Colonic mucosa (tissue), 4 donors: ENCODE measurements around the gene GALNT9. TPM values are rescaled to one million over a fixed set of nuclear protein-coding genes. Genes with fewer than 3 reads are reported as not detected.

Experiments used
- DNase-seq: peaks from one replicate; pipeline ENCODE4 v3.0.0-alpha.2; 2020
- H3K27ac ChIP-seq: fragments of 200-600 bp; one replicate; pipeline ENCODE4 v1.8.0; 2021
- H3K27me3 ChIP-seq: fragments of 200-600 bp; one replicate; pipeline ENCODE4 v1.8.0; 2021
- H3K36me3 ChIP-seq: fragments of 200-600 bp; one replicate; pipeline ENCODE4 v1.8.0; 2021
- H3K4me1 ChIP-seq: fragments of 200-600 bp; one replicate; pipeline ENCODE4 v1.8.0; 2021; ENCODE audit warnings: mild to moderate bottlenecking
- H3K4me3 ChIP-seq: fragments of 200-600 bp; one replicate; pipeline ENCODE4 v1.8.0; 2021
- H3K9ac ChIP-seq, 2 donors: one replicate each; pipeline ENCODE4 v1.7.0; 2013; ENCODE audit warnings: control low read depth in 2 of 2, low read depth in 2 of 2, low read length in 2 of 2
- H3K9me3 ChIP-seq: fragments of 200-600 bp; one replicate; pipeline ENCODE4 v1.8.0; 2021
- intact Hi-C: fragments of 100-400 bp; cut with DNase I; formaldehyde crosslinking; loops from one replicate; pipeline ENCODE4 v1.14.1; 2022
- total RNA-seq, 2 donors: library from RNA; stranded (reverse); fragmentation: NEBNext Ultra II Directional in 1 of 2; extraction: Animal tissue kit (Norgen Biotek cat#: 25700) in 1 of 2; gene quantifications; one replicate each; pipeline ENCODE4 v1.2.1, GENCODE V29; 2021
- TF ChIP-seq, protein P1 (sequence below): fragments of 200-600 bp; IDR thresholded peaks from one replicate; pipeline ENCODE4 v1.8.0; 2022; ENCODE audit warnings: antibody characterized with exemption, mild to moderate bottlenecking
- donor health status: healthy.
- donor health status: DM: no; HTN: no; CAD: no.
- donor health status: DM: no; HTN: no; CAD: no.

The GALNT9 gene
- total RNA-seq, 2 donors from 2014 or later: 0.45 TPM; not detected in 1

DNA sequence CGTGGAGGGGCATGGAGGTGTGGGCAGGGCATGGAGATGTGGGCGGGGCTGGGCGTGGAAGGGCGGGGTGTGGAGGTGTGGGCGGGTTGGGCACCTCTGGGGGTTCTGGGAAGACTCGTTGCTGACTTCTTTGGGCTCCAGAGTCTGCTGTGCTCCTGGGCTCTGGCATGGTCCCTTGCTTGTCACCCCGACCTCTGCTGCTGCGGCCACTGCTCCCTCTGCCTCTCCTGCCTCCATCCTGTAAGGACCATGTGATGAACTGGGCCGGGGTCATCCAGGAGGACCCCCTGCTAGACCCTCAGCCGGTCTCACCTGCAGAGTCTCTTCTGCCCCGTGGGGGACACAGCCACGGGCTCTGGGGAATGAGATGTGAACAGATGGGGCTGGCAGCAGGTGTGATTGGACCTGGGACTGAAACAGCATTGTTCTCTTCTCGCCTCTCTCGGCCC lies 169.8 kb downstream of the GALNT9 start:
- Histone ChIP-seq H3K9ac (no peak overlapping the region), H3K36me3 (no peaks in the 10 kb centered on the region), H3K4me3 (no peak overlapping the region), H3K27me3 (no peaks in the 10 kb centered on the region), H3K4me1 (no peaks in the 10 kb centered on the region), H3K9me3 (no peaks in the 10 kb centered on the region), H3K27ac (no peak overlapping the region)
- DNase-seq: no peak
- TF ChIP-seq, protein P1, sequence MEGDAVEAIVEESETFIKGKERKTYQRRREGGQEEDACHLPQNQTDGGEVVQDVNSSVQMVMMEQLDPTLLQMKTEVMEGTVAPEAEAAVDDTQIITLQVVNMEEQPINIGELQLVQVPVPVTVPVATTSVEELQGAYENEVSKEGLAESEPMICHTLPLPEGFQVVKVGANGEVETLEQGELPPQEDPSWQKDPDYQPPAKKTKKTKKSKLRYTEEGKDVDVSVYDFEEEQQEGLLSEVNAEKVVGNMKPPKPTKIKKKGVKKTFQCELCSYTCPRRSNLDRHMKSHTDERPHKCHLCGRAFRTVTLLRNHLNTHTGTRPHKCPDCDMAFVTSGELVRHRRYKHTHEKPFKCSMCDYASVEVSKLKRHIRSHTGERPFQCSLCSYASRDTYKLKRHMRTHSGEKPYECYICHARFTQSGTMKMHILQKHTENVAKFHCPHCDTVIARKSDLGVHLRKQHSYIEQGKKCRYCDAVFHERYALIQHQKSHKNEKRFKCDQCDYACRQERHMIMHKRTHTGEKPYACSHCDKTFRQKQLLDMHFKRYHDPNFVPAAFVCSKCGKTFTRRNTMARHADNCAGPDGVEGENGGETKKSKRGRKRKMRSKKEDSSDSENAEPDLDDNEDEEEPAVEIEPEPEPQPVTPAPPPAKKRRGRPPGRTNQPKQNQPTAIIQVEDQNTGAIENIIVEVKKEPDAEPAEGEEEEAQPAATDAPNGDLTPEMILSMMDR: no peak
- intact Hi-C loops: loop anchor here (10.0 kb wide), 1 partner anchor 455 kb away; the partner anchor contains the start of genes LRCOL1 and P2RX2

DNA sequence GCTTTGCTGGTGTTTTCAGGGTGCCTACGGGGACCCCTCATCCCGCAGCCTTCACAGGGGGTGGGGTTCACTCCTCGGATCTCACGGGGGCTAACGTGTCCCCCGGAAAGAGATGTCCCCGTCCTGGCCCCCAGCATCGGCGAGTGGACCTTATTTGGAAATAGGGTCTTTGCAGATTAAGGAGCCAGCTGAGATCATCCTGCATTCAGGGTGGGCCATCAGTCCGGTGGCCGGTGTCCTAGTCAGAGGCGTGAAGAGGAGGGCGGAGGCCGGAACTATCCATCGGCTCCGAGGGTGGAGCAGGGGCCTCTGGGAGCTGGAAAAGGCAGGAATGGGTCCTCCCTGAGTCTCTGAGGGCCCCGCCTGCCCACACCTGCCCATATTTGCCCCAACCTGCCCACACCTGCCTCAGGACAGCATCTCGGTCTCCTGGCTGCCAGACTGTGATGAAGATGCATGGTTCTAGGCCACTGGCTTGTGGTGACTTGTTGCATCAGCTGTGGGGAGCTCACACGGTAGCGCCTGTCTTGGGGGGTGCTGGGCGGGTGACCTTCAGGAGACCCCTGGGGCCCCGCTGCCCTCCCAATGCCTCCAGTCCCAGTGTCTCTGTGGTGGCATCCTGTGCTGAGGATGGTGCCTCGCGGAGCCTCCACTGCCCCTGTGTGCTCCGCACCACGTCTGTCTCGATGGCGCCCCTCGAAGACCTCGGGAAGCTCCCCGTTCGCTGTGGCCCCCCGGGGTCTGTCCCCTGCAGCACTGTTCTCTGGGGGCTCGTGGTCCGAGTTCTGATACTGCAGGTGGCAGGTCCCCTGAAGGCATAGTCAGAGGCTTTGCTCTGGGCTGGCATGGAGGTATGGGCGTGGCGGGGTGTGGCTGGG lies 170.5 kb downstream of the GALNT9 start:
- no peak overlapping the region for H3K4me3 ChIP-seq
- no peak overlapping the region for H3K9ac ChIP-seq
- H3K9me3 ChIP-seq: no peaks in the 10 kb centered on the region
- no peak overlapping the region for H3K27ac ChIP-seq
- TF ChIP-seq, protein P1: no peak
- no peaks in the 10 kb centered on the region for H3K4me1 ChIP-seq
- no peak for DNase-seq
- no peaks in the 10 kb centered on the region for H3K36me3 ChIP-seq
- H3K27me3 ChIP-seq: no peaks in the 10 kb centered on the region
- intact Hi-C loops: loop anchor here (10.0 kb wide), 1 partner anchor 456 kb away; the partner anchor contains the start of genes LRCOL1 and P2RX2

DNA sequence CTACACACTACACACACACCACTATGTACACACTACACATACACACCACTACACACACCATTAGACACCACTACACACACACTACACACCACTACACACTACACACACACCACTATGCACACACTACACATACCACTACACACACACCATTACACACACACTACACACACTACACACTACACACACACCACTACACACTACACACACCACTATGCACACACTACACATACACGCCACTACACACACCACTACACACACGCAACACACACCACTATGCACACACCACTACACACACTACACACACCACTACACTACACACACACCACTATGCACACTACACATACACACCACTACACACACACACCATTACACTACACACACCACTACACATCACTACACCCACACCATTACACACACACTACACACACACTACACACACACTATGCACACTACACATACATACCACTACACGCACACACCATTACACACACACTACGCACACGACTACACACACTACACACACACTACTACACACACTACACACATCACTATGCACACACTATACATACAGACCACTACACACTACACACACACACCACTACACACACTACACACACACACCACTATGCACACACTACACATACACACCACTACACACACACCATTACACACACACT lies 171.5 kb downstream of the GALNT9 start:
- Histone ChIP-seq H3K9ac (no peak overlapping the region), H3K4me3 (no peak overlapping the region), H3K9me3 (no peaks in the 10 kb centered on the region), H3K27me3 (no peaks in the 10 kb centered on the region), H3K36me3 (no peaks in the 10 kb centered on the region), H3K4me1 (no peaks in the 10 kb centered on the region), H3K27ac (no peak overlapping the region)
- DNase-seq: no peak
- TF ChIP-seq, protein P1: no peak
- intact Hi-C loops: loop anchor here (10.0 kb wide), 1 partner anchor 457 kb away; the partner anchor contains the start of genes LRCOL1 and P2RX2

DNA sequence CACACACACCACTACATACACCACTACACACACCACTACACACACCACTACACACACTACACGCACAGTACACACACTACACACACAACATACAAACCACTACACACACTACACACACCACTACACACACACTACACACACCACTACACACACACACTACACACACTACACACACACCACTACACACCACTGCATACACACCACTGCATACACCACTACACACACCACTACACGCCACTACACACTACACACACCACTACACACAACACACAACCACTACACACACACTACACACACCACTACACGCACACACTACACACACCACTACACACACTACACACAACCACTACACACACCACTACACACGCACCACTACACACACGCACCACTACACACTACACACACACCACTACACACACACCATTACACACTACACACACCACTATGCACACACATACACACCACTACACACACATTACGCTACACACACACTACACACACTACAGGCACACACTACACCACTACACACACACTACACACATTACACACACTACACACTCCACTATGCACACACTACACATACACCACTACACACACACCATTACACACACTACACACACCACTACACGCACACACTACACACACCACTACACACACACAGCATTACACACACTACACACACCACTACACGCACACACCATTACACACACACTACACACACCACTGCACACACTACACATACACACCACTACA lies 172.6 kb downstream of the GALNT9 start:
- Histone ChIP-seq H3K9ac (no peak overlapping the region), H3K27ac (no peak overlapping the region), H3K4me1 (no peaks in the 10 kb centered on the region), H3K27me3 (no peaks in the 10 kb centered on the region), H3K4me3 (no peak overlapping the region), H3K36me3 (no peaks in the 10 kb centered on the region), H3K9me3 (no peaks in the 10 kb centered on the region)
- intact Hi-C loops: loop anchor here (10.0 kb wide), 1 partner anchor 458 kb away; the partner anchor contains the start of genes LRCOL1 and P2RX2
- TF ChIP-seq, protein P1: no peak
- no peak for DNase-seq
